GM18907 (cell line): ENCODE results near the gene TMEM181.
"Not testable (repeated sequence)": the region's sequence is repeated elsewhere in the genome, so short reads cannot be mapped to it uniquely, and the experiment has no call there.

ENCODE experiments used
- ATAC-seq: cut with Tn5 transposase; IDR thresholded peaks from one replicate; pipeline ENCODE4 v1.9.1; 2021; ENCODE audit warnings: mild to moderate bottlenecking, moderate library complexity; ENCODE audit not compliant: unreplicated experiment

TMEM181 gene

GRCh38 chr6:158559895-158560835, at the start of gene TMEM181:
TSS of gene TMEM181 (plus strand) at chr6:158560091. CDS start at chr6:158560225, 134 bp downstream.
- ATAC-seq: peak; percentile 83

- ATAC-seq: no peak
Measured at GRCh38 chr6:158512809-158513208, 47.1 kb upstream of the TMEM181 start.

- ATAC-seq: no peak
Measured at GRCh38 chr6:158514176-158514575, 45.7 kb upstream of the TMEM181 start.

GRCh38 chr6:158514991-158515390, 44.9 kb upstream of the TMEM181 start:
- ATAC-seq: no peak

- ATAC-seq: no peak
Measured at GRCh38 chr6:158516098-158516497, 43.8 kb upstream of the TMEM181 start.

- ATAC-seq: no peak
Measured at GRCh38 chr6:158517038-158517437, 42.9 kb upstream of the TMEM181 start.

- peak; percentile 56 for ATAC-seq
Measured at GRCh38 chr6:158517581-158517980, 42.3 kb upstream of the TMEM181 start.

GRCh38 chr6:158518191-158519127, 41.4 kb upstream of the TMEM181 start:
- peak; percentile 81 for ATAC-seq

- no peak for ATAC-seq
Measured at GRCh38 chr6:158519300-158519699, 40.6 kb upstream of the TMEM181 start.

- no peak for ATAC-seq
Measured at GRCh38 chr6:158519761-158520160, 40.1 kb upstream of the TMEM181 start.

GRCh38 chr6:158520975-158521374, 38.9 kb upstream of the TMEM181 start:
- not testable (repeated sequence) for ATAC-seq

GRCh38 chr6:158521759-158522158, 38.1 kb upstream of the TMEM181 start:
- no peak for ATAC-seq

- no peak for ATAC-seq
Measured at GRCh38 chr6:158522616-158523015, 37.3 kb upstream of the TMEM181 start.

- ATAC-seq: no peak
Measured at GRCh38 chr6:158524311-158524710, 35.6 kb upstream of the TMEM181 start.

GRCh38 chr6:158527858-158528257, 32.0 kb upstream of the TMEM181 start:
- ATAC-seq: not testable (repeated sequence)

GRCh38 chr6:158528826-158529225, 31.1 kb upstream of the TMEM181 start:
- ATAC-seq: no peak

- ATAC-seq: no peak
Measured at GRCh38 chr6:158529629-158530028, 30.3 kb upstream of the TMEM181 start.

GRCh38 chr6:158531566-158531965, 28.3 kb upstream of the TMEM181 start:
- ATAC-seq: no peak

GRCh38 chr6:158531970-158532369, 27.9 kb upstream of the TMEM181 start:
- ATAC-seq: no peak

GRCh38 chr6:158536084-158536890, 23.6 kb upstream of the TMEM181 start:
- peak; percentile 46 for ATAC-seq
